NCI-H82 treated with DMSO at 0.1 percent for 48 hours (cell line): Measurements from ENCODE around the gene FCAMR.

Experiments used
- DNase-seq: peaks from one replicate; lab custom pipeline; 2025; ENCODE audit not compliant: unreplicated experiment; lab: John Stamatoyannopoulos, UW

FCAMR gene

DNA sequence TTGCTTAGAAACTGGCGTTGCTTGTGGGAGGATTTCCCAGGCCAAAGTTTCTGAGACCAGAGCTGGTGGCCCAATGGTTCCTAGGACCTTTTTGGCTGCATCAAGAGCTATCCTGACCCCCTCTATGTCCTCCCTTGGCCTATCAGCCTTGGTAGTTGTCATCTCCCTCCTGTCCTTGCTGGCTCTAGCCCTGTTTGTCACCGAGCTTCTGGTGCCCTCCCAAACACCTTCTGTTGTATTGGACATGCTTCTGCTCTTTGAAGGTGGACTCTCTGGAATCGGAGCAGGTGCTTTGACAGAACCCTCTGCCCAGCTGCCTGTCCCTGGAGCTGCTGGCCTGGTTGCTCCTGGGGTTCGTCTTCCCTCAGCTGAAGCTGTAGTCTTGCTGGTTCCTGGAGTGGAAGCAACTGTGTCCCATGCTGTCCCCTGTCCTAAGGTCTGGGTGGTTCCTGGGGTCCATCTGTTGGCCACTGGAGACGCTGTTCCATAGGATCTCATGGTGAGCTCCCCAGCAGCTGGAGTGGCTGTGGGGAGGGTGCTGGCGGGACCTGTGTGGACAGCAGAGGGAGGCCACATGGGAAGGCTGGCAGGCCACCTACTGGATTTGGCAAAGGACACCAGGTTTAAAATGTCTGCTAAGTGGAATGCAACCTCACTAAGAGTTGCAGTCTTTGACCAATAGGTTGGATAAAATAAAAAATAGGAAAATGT, 9.4 kb downstream of the FCAMR start:
- DNase-seq, result no peak

DNA sequence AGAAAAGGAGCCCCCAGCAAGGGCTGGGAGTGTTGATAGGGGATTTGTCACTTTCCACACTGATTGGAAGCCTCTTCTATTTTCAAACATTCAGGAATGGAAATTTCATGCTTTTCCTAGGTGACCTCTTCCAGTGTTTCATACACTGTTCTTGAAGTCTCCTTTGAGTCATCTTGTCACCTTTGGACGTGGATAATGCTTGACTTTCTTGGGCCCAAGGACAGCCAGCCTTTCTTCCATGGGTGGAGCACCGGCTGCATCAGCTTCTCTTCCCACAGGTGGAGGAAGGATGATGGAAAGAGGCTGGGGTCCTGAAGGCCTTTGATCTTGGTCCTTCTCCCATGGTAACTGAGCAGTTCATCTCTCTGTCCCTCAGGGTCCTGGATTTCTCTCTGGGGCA, 12.1 kb downstream of the FCAMR start:
- DNase-seq, result no peak

DNA sequence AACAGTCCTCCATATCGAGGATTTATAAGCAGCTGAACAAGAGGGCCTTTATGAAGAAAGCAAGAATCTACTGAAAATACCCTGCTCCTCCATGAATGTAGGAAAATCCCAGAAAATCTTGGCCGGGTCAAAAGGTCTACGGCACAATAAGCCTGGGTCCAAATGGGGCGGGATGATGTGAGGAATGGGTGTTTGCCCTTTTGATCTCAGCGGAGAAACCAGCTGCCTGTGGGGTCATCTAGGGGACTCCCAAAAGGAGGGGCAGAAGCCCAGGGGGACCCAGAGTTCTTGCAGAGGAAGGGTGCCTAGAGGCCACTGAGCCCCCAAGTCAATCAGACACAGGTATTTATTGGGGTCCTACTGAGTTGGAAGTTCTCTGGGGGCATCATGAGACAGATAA, 12.6 kb downstream of the FCAMR start:
- no peak for DNase-seq

DNA sequence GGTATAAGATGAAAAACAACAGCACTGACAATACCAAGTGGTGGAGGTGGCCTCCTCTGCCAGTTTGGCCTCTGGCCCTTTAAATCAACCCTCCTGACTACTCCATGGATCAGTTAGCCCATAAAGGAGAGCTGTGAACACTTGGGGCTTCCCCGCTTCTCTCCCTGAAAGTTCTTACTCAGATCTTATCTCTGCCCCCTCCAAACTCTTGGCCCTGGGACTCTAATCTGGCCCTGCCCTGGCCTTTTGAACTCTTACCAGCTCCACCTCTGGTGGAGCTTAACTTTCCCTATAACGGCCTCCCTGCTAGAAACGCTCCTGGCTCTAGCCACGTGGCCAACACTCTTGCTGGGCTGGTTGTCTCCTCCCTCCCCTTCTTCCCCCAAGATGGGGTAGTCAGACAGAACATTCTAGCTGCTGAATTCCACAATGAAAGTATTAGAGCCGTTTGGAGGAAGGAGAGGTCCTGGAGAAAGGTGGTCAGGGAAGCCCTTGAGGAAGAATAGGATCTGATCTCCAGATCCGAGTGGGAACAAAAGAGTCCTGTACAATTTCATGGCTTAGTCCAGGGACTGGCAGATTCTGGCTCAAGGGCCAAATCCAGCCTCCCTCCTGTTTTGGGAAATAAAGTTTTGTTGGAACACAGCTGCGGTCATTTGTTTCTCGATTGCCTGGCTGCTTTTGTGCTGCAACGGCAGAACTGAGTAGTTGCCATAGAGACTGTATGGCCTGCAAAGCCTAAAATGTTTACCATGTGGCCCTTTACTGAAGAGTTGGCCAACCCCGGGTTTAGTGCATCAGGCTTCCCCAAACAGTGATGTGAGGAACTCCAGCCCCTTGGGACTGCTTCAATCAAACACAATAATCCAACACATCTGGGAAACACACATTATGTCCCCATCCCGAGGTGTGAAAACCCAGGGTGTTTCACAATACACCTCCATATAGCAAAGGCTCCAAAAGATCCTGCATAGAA, 14.5 kb downstream of the FCAMR start:
- no peak for DNase-seq

DNA sequence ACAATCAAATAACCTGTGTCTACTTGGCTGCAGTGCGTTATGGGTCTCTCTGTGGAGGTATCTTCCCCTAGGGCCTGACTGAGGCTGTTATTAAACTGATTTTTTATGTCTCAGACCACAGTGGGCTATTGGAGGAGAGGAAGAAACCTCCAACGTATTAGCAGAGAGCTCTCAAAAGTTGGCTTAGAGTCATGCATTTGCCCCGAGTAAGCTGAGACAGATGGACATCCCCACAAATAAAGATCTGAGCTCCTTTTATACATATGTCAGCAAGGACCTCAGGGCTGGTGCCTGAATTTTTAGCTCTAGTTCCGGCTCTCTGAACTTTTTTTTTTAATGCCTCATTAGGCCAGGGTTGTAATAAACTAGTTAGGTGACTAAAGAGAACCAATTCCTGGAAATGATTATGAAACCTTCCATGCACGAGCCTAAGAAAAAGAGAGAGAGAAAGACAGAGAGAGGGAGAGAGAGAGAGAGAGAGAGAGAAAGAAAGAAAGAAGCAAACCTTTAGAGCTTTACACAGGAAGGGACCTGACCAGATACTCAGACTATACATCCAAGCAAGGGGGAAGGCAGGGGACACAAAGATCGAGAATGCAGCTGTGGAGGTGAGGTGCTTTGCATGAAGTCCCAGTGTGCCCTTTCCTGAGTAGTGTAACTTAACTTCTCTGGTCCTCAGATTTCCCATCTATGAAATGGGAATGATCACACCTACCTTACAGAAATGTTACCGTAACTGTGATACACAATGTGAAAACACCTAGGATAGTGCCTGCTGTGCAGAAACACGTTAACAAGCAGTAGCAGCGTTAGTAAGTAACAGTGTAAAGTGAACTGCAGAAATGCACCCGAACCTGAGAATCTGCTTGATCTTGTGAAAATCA, 15.6 kb downstream of the FCAMR start:
- no peak for DNase-seq

DNA sequence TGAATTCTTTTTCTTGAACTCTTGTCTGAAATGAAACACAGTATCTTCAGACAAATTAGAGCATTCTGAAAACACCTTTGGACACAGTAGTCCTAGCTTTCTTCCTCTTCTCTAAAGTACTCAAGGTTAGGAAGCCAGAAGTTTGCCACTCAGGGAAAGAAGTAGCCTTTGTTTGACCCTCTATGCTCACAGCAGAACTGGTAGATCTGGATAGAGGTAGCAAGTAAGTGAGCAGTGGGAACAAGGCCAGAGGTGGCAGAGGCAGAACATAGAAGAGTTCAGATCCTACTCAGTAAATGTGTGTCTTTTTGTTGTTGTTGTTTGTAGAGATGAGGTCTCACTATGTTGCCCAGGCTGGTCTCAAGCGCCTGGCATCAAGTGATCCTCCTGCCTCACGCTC, 16.6 kb downstream of the FCAMR start:
- no peak for DNase-seq

DNA sequence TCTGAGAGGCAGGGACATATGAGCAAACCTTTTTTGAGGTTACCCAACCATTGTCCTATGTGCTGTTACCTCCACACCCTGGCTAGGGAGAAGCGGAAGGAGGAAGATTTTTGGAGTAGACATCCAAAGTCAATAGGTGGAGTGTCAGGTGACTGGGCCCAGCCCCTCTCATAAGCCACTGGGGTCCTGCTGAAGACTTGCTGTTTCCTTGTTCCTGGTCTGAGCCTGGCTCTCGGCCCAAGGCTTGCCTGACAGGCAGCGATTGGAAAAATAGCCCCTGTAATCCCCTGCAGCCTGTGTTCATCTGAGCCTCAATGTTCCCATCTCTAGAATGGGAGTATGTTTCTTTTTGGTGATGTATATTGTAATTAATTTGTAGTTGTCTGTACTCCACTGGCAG, 17.1 kb downstream of the FCAMR start:
- no peak for DNase-seq

DNA sequence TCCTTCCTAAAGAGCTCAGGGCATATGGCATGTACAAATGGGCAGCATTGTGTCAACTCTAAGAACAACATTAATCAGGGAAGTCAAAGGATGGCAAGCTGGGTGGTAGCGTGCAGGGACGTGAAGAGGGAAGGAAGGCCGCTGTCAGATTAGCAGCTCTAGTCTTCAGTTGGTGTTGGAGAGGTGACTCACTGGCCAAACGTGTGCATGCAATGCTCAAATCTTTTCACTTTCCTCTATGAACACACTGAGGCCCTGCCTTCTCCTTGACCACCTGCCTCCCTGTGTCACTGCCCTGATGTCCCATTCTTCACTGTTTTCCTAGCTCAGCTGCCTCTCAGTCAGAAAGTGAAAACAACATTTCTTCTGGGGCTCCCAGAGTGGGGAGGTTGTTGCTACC, 18.1 kb downstream of the FCAMR start:
- DNase-seq, result no peak

DNA sequence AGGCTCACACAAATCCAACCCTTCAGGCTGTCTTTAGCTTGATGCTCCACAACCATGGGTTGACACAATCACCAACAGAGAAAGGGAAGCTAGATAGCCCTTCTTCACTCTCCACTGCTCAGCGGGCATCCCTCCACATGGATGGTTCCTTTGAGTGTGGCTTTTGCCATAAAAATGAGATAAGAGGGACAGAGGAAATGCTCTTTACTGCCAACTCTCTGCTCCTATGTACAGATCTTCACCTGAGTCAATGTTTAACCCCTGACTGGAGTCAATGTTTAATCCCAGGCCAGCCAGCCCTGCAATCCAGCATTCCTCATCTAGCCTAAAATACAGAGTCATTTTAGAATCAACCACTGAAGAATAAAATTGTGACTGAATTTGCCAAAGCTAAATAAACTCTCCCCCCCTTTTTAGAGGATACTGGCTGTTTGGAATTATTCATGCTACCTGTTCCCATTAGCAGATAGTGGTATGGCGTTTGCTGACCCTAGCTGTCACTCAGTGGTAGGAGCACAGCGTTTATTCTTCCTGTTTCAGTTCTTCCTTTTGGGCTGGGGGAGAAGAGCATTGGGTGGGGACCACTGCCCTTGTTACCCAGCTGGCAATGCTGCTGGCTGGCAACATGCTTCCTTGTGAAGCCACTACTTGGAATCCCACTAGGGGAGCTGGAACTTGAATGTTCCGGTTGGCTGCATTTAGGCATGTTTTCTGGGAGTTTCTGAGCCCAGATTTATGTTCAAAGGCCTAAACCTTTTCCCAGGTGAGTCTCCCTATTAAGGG, 18.8 kb downstream of the FCAMR start:
- DNase-seq, result no peak

DNA sequence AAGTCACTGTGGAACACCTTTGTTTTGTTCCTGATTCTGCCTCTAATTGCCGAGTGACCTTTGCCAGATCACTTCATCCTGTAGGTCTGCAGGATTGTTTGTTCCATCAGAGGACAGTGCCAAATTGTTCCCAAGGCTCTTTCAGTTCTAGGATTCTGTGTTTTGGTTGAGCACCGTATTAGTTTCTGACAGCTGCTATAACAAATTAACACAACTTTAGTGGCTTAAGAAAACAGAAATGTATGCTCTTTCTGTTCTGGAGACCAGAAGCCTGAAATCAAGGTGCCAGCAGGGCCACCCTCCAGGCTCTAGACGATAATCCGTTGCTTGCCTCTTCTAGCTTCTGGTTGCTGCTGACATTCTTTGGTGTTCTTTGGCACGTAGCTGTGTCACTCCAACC, 20.6 kb downstream of the FCAMR start:
- DNase-seq, result no peak

DNA sequence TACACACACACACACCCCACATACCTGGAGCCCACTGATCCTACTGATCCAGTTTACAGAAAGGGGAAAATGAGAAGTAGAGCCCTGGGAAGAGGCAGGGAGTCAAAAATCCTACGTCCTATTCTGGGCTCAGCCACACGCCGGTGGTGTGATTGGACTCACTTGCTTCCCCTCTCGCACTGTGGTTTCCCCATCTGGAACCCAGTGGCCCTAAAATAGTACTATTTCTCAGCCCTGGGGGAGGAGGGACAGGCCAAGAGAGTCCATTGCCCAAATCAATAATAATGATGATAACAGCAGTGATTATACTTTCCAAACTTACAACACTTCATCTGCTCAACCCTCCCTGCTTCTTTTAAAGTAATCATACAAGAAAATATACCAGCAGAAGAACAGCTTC, 21.1 kb downstream of the FCAMR start:
- DNase-seq, result no peak

DNA sequence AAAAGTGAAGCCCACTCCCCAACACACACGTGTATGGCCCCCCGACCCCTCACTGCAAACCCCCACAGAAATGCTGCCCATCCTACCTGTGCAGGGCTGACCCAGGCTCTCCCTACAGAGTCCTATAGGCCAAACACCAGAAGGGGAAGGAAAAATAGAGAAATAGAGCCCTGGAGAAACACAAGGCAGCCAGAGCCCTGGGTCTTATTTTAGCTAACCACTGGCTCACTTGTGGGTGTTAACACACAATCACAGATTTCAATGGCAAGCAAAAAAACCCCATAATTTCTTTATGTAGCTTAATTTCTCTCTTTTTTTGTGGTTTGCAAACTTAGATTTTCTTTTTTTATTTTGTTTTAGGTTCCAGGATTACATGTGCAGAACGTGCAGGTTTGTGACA, 23.0 kb downstream of the FCAMR start:
- no peak for DNase-seq

DNA sequence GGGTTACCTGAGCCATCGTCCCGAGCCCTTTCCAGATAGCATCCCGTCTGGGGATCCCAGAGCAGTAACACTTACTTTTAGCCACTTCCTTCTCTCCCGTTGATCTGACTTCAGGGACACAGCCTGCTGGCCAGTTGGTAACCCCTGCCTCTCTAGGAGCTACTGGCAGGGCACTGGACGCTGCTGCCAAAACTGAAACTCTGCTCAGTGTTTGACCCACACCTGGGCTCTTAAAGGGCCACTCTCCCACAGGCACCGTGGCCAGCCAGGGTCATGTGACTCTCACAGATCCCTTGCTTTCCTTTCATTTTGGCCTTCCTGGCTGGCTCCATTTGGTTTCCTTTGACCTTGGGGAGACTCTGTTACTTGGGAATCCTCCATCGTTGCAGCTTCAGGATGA, 24.0 kb downstream of the FCAMR start, which contains the start of gene PIGR:
PIGR (minus strand) TSS at position 206 of the 400 bp plus-strand sequence. CDS start 5,935 bp downstream, outside the sequence.
- no peak for DNase-seq

DNA sequence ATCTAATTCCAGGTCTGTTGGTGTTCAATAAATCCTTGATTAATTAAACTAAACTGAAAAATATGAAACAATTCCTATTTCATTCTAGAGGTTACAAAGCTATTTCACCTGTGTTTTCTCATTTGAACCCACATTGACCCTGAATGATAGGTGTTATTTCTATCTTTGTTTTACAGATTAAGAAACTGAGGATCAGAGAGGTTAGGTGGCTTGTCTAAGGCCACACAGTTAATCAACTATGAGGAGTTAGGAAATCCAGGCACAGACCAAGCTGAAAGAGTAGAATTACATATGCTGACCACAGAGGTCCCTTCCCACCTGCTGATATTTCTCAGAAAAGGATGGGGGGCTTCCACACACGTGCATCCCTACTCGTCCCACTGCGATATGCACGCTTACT, 24.5 kb downstream of the FCAMR start:
- DNase-seq, result no peak

DNA sequence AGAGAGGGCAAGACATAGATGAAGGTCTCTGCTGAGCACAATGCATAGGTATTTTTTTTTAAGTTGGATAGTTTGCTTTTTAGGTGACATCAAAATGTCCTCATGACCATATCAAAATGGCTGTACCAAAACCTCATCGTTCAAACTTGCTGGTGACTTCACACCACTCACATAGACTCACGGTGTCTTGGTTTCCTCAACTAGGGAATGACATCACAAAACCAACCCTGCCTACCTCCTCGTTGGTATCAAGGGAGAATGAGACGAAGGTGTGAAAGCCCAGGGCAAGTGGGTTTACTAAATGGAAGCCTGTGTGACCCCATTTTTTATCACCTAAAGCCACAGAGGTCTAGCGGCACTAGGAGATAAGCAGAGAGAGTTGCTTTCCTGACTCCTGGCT, 25.6 kb downstream of the FCAMR start:
- no peak for DNase-seq

DNA sequence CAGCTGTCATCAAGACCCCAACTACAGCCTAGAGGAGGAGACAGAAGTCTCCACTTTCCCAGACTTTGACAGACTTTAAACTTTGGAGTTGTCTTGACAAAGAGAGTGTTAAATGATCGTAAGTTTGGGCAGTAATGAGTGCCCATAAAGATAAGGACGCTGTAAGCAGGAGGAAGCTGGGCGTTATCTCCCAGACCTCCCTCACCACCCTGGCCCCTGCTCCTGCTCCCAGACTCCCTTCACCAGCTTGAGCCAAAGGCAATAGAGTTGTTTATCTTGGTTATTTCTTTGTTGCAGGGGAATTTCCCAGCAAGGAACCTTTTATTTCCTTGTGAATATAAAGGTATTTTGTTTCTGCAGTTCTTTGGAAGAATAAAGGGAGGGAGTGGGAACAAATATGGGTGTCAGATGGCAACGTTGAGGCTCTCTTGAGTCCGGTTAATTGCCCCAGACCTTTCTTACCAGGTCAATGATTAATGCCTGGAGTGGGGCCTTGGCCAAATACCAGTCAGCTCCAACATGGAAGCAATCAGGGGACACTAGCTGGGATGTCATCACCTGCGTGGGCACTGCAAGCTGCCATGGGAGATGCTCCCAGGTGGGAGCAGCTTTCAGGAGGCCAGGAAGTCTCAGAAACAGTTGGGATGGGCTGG, 28.4 kb downstream of the FCAMR start:
- DNase-seq, result no peak

DNA sequence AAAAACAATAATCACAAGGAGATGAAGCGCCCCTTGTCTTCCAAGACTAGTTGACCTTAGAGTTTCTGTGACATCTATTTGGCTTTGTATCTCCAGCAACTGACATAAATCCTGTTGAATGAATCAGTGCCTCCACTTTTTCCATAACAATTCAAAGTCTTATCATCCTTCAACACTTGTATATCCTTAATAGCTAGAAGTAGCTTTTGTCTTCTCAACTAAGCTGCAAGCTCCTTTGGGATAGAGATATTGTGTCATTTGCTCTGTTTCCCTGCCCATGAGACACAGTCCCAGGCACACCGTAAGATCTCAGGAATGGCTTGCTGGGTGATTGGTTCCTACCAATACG, 29.7 kb downstream of the FCAMR start:
- no peak for DNase-seq

DNA sequence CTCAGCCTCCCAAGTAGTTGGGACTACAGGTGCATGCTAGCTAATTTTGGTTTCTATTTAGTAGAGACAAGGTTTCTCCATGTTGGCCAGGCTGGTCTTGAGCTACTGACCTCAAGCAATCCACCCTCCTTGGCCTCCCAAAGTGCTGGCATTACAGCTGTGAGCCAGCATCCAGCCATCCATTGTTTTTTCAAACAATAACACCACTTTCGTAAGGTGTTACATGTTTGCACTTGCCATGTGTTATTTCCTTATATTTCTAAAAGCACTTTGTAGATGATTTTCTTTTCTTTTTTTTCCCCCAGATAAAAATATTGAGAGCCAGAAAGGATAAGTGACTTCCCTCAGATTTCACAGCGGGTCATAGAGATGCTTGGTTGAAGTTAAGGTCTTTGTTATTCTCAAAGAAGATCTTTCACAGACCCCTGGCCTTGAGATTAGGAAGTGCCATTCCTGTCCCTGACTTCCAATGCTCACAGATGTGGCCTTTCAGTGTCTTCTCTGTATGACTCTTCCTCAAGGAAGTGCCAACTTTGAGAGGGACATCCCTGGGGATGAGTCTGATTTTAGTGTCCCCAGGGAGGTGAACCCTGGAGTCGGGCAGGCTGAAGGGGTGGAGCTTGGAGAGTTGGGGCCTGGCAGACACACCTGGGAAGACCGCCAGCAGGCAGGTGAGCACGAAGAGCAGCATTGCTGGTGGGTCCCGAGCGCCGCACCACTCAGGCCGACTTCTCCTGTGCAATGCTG, 30.2 kb downstream of the FCAMR start:
- DNase-seq, result no peak

DNA sequence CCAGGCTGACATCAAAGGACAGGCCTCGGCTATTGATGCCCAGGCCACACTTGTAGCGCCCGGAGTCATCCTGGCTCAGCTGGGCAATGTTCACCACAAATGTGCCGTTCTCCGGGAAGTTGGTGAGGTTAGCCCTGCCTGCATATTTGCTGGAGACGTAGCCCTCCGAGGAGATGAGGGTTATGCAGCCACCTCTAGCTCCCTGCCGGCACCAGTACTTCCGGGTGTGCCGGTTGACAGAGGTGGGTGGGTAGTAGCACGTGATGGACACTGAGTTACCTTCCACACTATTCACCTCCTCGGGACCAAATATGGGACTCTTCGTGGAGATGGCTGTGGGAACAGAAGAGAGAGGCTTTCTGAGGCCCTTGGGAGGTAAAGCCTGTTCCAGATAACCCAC, 31.1 kb downstream of the FCAMR start:
- no peak for DNase-seq
